Transverse colon (tissue), 4 donors: ENCODE measurements around the gene RNF10. TPM values are rescaled to one million over a fixed set of nuclear protein-coding genes. Genes with fewer than 3 reads are reported as not detected.
"Not testable (repeated sequence)": the region's sequence is repeated elsewhere in the genome, so short reads cannot be mapped to it uniquely, and the experiment has no call there.

Experiments
- DNase-seq: peaks from one replicate; pipeline ENCODE4 v3.0.0-alpha.2; 2019
- H3K27ac ChIP-seq, 4 donors: fragments of 200-600 bp; sonication (generic); 2 replicates each; pipeline ENCODE4 v1.5.1; 2016 to 2018; ENCODE audit warnings: inconsistent platforms in 4 of 4
- H3K27me3 ChIP-seq: fragments of 200-600 bp; sonication (generic); 2 replicates; pipeline ENCODE4 v1.5.1; 2017; ENCODE audit warnings: inconsistent platforms
- H3K36me3 ChIP-seq, 4 donors: fragments of 200-600 bp; sonication (generic); 2 replicates each; pipeline ENCODE4 v1.5.1; 2017 to 2019; ENCODE audit warnings: inconsistent platforms in 4 of 4
- H3K4me1 ChIP-seq, 4 donors: fragments of 200-600 bp; sonication (generic); 2 replicates each; pipeline ENCODE4 v1.5.1; 2017 to 2020; ENCODE audit warnings: inconsistent platforms in 4 of 4
- H3K4me3 ChIP-seq, 4 donors: fragments of 200-600 bp; sonication (generic); 1 replicate in 1 of 4; 2 replicates in 3 of 4; pipeline versions ENCODE4 v1.5.1 to v1.6.1; 2017 to 2019; ENCODE audit warnings: inconsistent platforms in 4 of 4
- H3K9me3 ChIP-seq, 2 donors: fragments of 200-600 bp; sonication (generic); 2 replicates each; pipeline ENCODE4 v1.5.1; 2017 to 2019; ENCODE audit warnings: inconsistent platforms in 2 of 2
- CTCF ChIP-seq, 5 experiments: fragments of 200-600 bp in 3 of 5; fragments of 450-650 bp in 2 of 5; sonication (generic) in 3 of 5; IDR thresholded peaks; 1 replicate in 2 of 5; 2 replicates in 3 of 5; pipeline ENCODE4 v1.5.1; 2016 to 2017; ENCODE audit warnings: antibody characterized with exemption in 5 of 5, inconsistent platforms in 3 of 5, mild to moderate bottlenecking in 2 of 5, moderate library complexity in 1 of 5
- EP300 ChIP-seq: sonication (generic); formaldehyde crosslinking; IDR thresholded peaks from one replicate; pipeline ENCODE4 v1.6.1; 2017; ENCODE audit warnings: antibody characterized with exemption, low read depth
- POLR2A ChIP-seq: fragments of 450-650 bp; IDR thresholded peaks from one replicate; pipeline ENCODE4 v1.6.1; 2016; ENCODE audit warnings: antibody characterized with exemption, mild to moderate bottlenecking, moderate library complexity
- POLR2AphosphoS5 ChIP-seq, 3 donors: sonication (generic); formaldehyde crosslinking; IDR thresholded peaks; one replicate each; pipeline ENCODE4 v1.6.1; 2016; ENCODE audit warnings: antibody characterized with exemption in 3 of 3
- WGBS, 2 donors: methylation state at CpG; one replicate each; pipeline ENCODE4 v1.1.5; 2018; ENCODE audit warnings: low coverage in 1 of 2; 5-methylcytosine and 5-hydroxymethylcytosine counted together
- in situ Hi-C, 4 donors: fragments of 200-750 bp; cut with MboI; loops; one replicate each; pipeline versions ENCODE4 v1.15.0 to v1.15.1; 2017; ENCODE audit warnings: low sequenced_read_pairs in 3 of 4, low pct_ligation_motif_present in 1 of 4, low pct_unique_long_range_greater_than_20kb in 1 of 4
- intact Hi-C: fragments of 100-400 bp; cut with DNase I; formaldehyde crosslinking; loops from one replicate; pipeline ENCODE4 v1.15.1; 2023; ENCODE audit warnings: low total_unique reads
- total RNA-seq, 4 donors: library from RNA; depleted of rRNA; stranded (reverse); fragments of >200 nt; gene quantifications; one replicate each; pipeline ENCODE4 v1.1.0, GENCODE V29; 2016

The RNF10 gene
- total RNA-seq, 4 donors from 2014 or later: 204 to 317 (median 213) TPM

DNA sequence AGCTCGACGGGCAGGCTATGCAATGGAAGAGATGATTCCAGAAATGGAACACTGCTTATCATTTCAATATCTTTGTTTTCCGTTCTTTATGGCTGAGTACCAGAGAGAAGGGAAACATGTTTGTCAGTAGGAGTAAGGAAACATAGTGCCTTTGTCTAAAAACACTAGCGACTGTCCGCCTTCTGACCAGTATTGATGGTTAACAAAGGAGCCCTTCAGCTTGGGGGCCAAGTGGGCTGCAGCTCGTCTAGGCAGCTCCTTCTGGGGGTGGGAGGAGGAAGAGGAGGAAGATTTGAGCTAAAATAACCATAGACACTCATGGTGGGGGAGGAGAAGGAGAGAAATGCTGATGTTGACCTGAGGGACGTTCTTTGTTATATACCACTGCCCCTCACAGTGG, 20.2 kb upstream of the RNF10 start:
- in situ Hi-C loops: no loop called here
- no peak overlapping the region for H3K27ac ChIP-seq
- TF ChIP-seq POLR2AphosphoS5 (IDR thresholded peaks at IDR 0.05) (no peak), POLR2A (no peak), CTCF (IDR thresholded peaks at IDR 0.05) (no peak), EP300 (no peak)

DNA sequence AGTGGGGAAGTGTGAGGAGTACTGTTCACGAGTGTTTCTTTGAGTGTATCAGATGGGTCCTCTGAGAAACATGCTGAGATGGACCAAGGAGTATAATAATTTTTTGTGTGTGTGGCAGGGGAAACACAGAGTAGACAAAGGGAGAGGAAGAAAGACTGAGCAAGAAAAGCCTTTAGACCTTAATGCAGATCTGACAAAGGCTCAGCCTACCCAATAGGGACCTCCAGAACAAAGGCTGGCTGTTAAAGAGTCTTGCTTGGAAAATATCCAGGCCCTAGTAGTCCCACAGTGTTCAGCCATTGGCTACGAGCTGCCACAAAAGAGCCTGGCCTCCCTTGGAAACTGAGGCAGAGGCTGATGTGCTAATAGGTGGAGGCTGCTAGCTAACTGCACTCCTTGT, 18.7 kb upstream of the RNF10 start:
- peaks cover 0 to 22% (median 9%) of the 10 kb centered on the region in 4 donors for H3K36me3 ChIP-seq
- TF ChIP-seq POLR2A (no peak), CTCF (IDR thresholded peaks at IDR 0.05) (no peak), EP300 (no peak), POLR2AphosphoS5 (IDR thresholded peaks at IDR 0.05) (no peak)
- no peaks in the 10 kb centered on the region for H3K9me3 ChIP-seq
- no peak overlapping the region for H3K27ac ChIP-seq
- in situ Hi-C loops (no loop called here), intact Hi-C loops (no loop called here)
- H3K4me1 ChIP-seq: no peaks in the 10 kb centered on the region
- WGBS, 2 donors: 93 to 100% methylated on average over 1 to 2 of the region's 2 CpGs
- no peak for DNase-seq
- H3K27me3 ChIP-seq: no peaks in the 10 kb centered on the region
- no peak overlapping the region for H3K4me3 ChIP-seq

More for the DNA sequence above, 20.2 kb upstream of the RNF10 start:
- Histone ChIP-seq H3K36me3 (peaks cover 0 to 36% (median 10%) of the 10 kb centered on the region in 4 donors), H3K9me3 (no peaks in the 10 kb centered on the region), H3K27me3 (no peaks in the 10 kb centered on the region), H3K4me1 (no peaks in the 10 kb centered on the region), H3K4me3 (no peak overlapping the region)
- no peak for DNase-seq
- intact Hi-C loops: no loop called here
- WGBS, 2 donors: 84 to 88% methylated on average over 6 to 7 of the region's 7 CpGs

DNA sequence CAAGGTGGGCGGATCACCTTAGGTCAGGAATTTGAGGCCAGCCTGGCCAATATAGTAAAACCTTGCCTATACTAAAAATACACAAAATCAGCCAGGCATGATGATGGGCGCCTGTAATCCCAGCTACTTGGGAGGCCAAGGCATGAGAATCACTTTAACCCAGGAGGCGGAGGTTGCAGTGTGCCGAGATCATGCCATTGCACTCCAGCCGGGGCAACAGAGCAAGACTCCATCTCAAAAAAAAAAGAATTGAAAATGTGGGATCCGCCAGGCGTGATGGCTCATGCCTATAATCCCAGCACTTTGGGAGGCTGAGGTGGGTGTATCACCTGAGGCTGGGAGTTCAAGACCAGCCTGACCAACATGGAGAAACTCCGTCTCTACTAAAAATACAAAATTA, 14.8 kb upstream of the RNF10 start:
- 95 to 97% methylated on average over 5 to 8 of the region's 8 CpGs for WGBS, 2 donors
- intact Hi-C loops, H3K9me3 ChIP-seq, in situ Hi-C loops, H3K4me1 ChIP-seq, H3K27ac ChIP-seq, DNase-seq, H3K4me3 ChIP-seq, H3K27me3 ChIP-seq: not testable (repeated sequence)
- peaks cover 0 to 16% (median 3%) of the 10 kb centered on the region in 4 donors for H3K36me3 ChIP-seq

GRCh38 chr12:120522568-120522967, 11.6 kb upstream of the RNF10 start:
- H3K27me3 ChIP-seq: no peaks in the 10 kb centered on the region
- no peak overlapping the region for H3K27ac ChIP-seq
- peaks cover 0 to 2% (median 0%) of the 10 kb centered on the region in 4 donors for H3K4me1 ChIP-seq
- intact Hi-C loops: no loop called here
- H3K36me3 ChIP-seq: no peaks in the 10 kb centered on the region
- DNase-seq: no peak
- TF ChIP-seq CTCF (IDR thresholded peaks at IDR 0.05) (no peak), POLR2A (no peak), EP300 (no peak), POLR2AphosphoS5 (IDR thresholded peaks at IDR 0.05) (no peak)
- no peak overlapping the region for H3K4me3 ChIP-seq
- WGBS, 2 donors: 96 to 100% methylated on average over 3 to 9 of the region's 9 CpGs
- in situ Hi-C loops: no loop called here
- H3K9me3 ChIP-seq: no peaks in the 10 kb centered on the region

- intact Hi-C loops: no loop called here
- Histone ChIP-seq H3K36me3 (no peaks in the 10 kb centered on the region), H3K9me3 (no peaks in the 10 kb centered on the region), H3K4me1 (peaks cover 0 to 27% (median 12%) of the 10 kb centered on the region in 4 donors), H3K4me3 (peak within 1 kb of the TSS; percentile 55 to 77 (median 69)), H3K27me3 (no peaks in the 10 kb centered on the region), H3K27ac (peak within 1 kb of the TSS; percentile 89 to 94 (median 92))
- TF ChIP-seq POLR2AphosphoS5 (IDR thresholded peaks at IDR 0.05) (peak; percentile 82 to 86 (median 85)), EP300 (no peak), CTCF (IDR thresholded peaks at IDR 0.05) (no peak), POLR2A (peak; percentile 75)
- DNase-seq: peak; percentile 93
- 0 to 3% methylated on average over 6 to 38 of the region's 38 CpGs for WGBS, 2 donors
- in situ Hi-C loops: no loop called here
Measured at GRCh38 chr12:120528861-120529525, 5.2 kb upstream of the RNF10 start, which contains the start of gene COQ5. Gene COQ5, minus strand, starts transcription at chr12:120529158. Its CDS starts 17 bp downstream, at chr12:120529141.
